Osteoblast (primary cell): ENCODE results near the gene SLCO2B1. TPM values are rescaled to one million over a fixed set of nuclear protein-coding genes. Genes with fewer than 3 reads are reported as not detected.

Source experiments
- DNase-seq: peaks from one replicate; pipeline ENCODE4 v3.0.0; 2011; ENCODE audit warnings: low spot score, mixed read lengths; ENCODE audit not compliant: insufficient read length; ENCODE audit errors: missing footprints
- H2AFZ ChIP-seq: 2 replicates; pipeline ENCODE4 v1.6.0; 2011; ENCODE audit warnings: mild to moderate bottlenecking, low read length
- H3K27ac ChIP-seq: 2 replicates; pipeline ENCODE4 v1.5.1; 2011; ENCODE audit warnings: mild to moderate bottlenecking, low read depth, low read length, moderate library complexity
- H3K27me3 ChIP-seq: 2 replicates; pipeline ENCODE4 v1.6.0; 2012; ENCODE audit warnings: mild to moderate bottlenecking, control low read depth, inconsistent platforms, low read length, moderate library complexity; ENCODE audit not compliant: insufficient read depth
- H3K36me3 ChIP-seq: 2 replicates; pipeline ENCODE4 v1.5.1; 2011; ENCODE audit warnings: mild to moderate bottlenecking, low read length, control low read depth, moderate library complexity; ENCODE audit not compliant: insufficient read depth
- H3K4me1 ChIP-seq: 2 replicates; pipeline ENCODE4 v1.5.1; 2011; ENCODE audit warnings: mild to moderate bottlenecking, low read length, control low read depth, moderate library complexity; ENCODE audit not compliant: insufficient read depth
- H3K4me2 ChIP-seq: 2 replicates; pipeline ENCODE4 v1.6.0; 2011; ENCODE audit warnings: mild to moderate bottlenecking, low read length; ENCODE audit not compliant: insufficient read depth
- H3K4me3 ChIP-seq: fragments of 200-600 bp; sonication (generic); 3 replicates; pipeline ENCODE4 v1.5.1; 2012; ENCODE audit warnings: mild to moderate bottlenecking, low read length, inconsistent platforms; ENCODE audit not compliant: insufficient read depth
- H3K79me2 ChIP-seq: 2 replicates; pipeline ENCODE4 v1.6.0; 2012; ENCODE audit warnings: mild to moderate bottlenecking, low read length, control low read depth, inconsistent platforms; ENCODE audit not compliant: insufficient read depth
- H3K9me3 ChIP-seq: 2 replicates; pipeline ENCODE4 v1.5.1; 2011; ENCODE audit warnings: low read depth, low read length, control low read depth
- H4K20me1 ChIP-seq: 2 replicates; pipeline ENCODE4 v1.6.0; 2012; ENCODE audit warnings: mild to moderate bottlenecking, low read length, control low read depth; ENCODE audit not compliant: insufficient read depth
- CTCF ChIP-seq: IDR thresholded peaks from 2 replicates; pipeline ENCODE4 v1.5.1; 2011; ENCODE audit warnings: mild to moderate bottlenecking, low read depth, low read length, moderate library complexity; ENCODE audit errors: extremely low read depth
- total RNA-seq: library from RNA; depleted of rRNA; stranded (reverse); fragments of >200 nt; gene quantifications from 2 replicates; pipeline ENCODE4 v1.2.3, GENCODE V29; 2012

SLCO2B1 gene
- total RNA-seq, 1 donor: 0.72 TPM

- Histone ChIP-seq H3K27ac (no peak overlapping the region), H3K9me3 (no peaks in the 10 kb centered on the region), H3K79me2 (no peaks in the 10 kb centered on the region), H4K20me1 (no peaks in the 10 kb centered on the region), H3K36me3 (no peaks in the 10 kb centered on the region), H3K4me1 (peaks cover 10% of the 10 kb centered on the region), H3K4me2 (no peak overlapping the region), H3K4me3 (no peak overlapping the region), H3K27me3 (peaks cover 32% of the 10 kb centered on the region), H2AFZ (no peak overlapping the region)
- no peak for DNase-seq
- no peak for TF ChIP-seq CTCF
Observed at GRCh38 chr11:75146711-75147110, 4.2 kb upstream of the SLCO2B1 start.

DNA sequence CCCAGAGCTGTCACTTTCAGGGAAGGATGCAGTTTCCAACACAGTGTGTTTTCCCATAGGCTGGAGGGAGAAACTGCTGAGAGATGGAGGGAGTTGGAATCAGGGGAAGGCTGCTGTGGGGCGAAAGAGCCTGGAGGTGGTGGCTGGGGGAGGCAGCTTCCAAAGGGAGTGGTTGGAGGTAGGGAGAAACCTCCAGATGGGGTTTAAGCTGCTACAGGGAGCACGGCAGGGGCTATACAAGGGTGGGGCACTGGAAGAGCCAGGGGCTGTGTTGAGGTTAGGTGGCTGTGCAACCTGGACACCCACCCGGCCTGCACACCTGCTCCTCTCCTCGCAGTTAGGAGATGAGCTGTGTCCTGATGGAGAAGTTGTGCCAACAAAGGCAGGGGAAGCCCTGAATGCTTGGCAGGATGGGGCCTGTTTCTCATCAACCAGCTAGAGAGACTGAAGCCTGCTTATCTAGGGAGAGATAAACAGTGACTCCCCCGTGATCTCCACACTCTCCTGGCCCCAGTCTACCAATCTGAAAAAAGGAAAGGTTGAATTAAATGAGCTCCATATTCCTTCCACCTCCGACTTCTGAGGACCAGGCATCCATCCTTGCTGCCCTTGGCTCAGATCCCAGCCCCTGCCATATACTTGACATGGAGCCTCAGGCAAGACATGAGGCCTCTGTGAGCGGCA, 3.6 kb upstream of the SLCO2B1 start:
- H3K27me3 ChIP-seq: peaks cover 38% of the 10 kb centered on the region
- no peak for TF ChIP-seq CTCF
- H3K4me1 ChIP-seq: peaks cover 10% of the 10 kb centered on the region
- DNase-seq: no peak
- H3K9me3 ChIP-seq: no peaks in the 10 kb centered on the region
- no peaks in the 10 kb centered on the region for H3K36me3 ChIP-seq
- no peak overlapping the region for H3K4me3 ChIP-seq
- no peaks in the 10 kb centered on the region for H4K20me1 ChIP-seq
- H3K27ac ChIP-seq: no peak overlapping the region
- H3K4me2 ChIP-seq: no peak overlapping the region
- H3K79me2 ChIP-seq: no peaks in the 10 kb centered on the region
- no peak overlapping the region for H2AFZ ChIP-seq

GRCh38 chr11:75147875-75148263, 3.0 kb upstream of the SLCO2B1 start:
- H3K4me2 ChIP-seq: no peak overlapping the region
- no peak overlapping the region for H3K4me3 ChIP-seq
- H3K27ac ChIP-seq: no peak overlapping the region
- DNase-seq: no peak
- no peaks in the 10 kb centered on the region for H3K36me3 ChIP-seq
- no peaks in the 10 kb centered on the region for H3K79me2 ChIP-seq
- no peak overlapping the region for H2AFZ ChIP-seq
- no peaks in the 10 kb centered on the region for H3K9me3 ChIP-seq
- TF ChIP-seq CTCF: no peak
- H3K27me3 ChIP-seq: peaks cover 42% of the 10 kb centered on the region
- no peaks in the 10 kb centered on the region for H4K20me1 ChIP-seq
- peaks cover 6% of the 10 kb centered on the region for H3K4me1 ChIP-seq

DNA sequence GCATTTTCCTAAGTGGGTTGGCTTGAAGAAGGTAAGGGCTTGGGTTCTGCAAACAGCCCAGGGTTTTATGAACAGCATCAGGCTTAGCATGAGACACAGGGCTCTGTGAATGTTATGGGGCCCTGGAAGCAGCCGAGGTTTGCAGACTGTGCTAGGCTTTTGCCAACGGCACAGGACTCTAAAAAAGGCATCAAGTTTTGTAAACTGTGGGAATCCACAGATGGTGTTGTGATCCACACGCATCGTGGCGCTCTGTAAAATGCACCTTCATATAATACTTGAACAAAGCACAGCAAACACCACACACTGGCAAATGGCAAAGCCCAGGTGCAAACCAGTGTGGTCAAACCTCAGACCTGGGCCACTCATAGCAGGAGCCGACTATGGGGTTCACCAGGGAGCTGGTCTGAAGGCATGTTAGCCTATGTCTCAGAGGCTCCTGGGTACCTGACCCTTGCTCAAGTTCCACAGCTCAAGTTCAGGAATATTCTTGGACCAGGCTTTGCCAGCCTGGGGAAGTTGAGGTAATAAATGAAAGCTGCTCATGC, 2.4 kb upstream of the SLCO2B1 start:
- no peak overlapping the region for H2AFZ ChIP-seq
- no peak for TF ChIP-seq CTCF
- no peaks in the 10 kb centered on the region for H3K36me3 ChIP-seq
- no peaks in the 10 kb centered on the region for H3K79me2 ChIP-seq
- no peak overlapping the region for H3K27ac ChIP-seq
- H3K27me3 ChIP-seq: peaks cover 42% of the 10 kb centered on the region
- no peak overlapping the region for H3K4me2 ChIP-seq
- no peak overlapping the region for H3K4me3 ChIP-seq
- no peak for DNase-seq
- no peaks in the 10 kb centered on the region for H4K20me1 ChIP-seq
- H3K9me3 ChIP-seq: no peaks in the 10 kb centered on the region
- peaks cover under 1% of the 10 kb centered on the region for H3K4me1 ChIP-seq
